DOHH2 (cell line): Measurements from ENCODE around the gene RAET1E.
A peak's percentile ranks its signal among the peaks of the same experiment; 100 is the strongest.

Source experiments
- CTCF ChIP-seq: fragments of 200-600 bp; sonication (generic); IDR thresholded peaks from one replicate; pipeline ENCODE4 v1.5.1; 2014; ENCODE audit warnings: antibody characterized with exemption, mild to moderate bottlenecking, low read depth, low read length; ENCODE audit not compliant: poor library complexity, severe bottlenecking
- EZH2phosphoT487 ChIP-seq: fragments of 200-600 bp; sonication (generic); IDR thresholded peaks from 2 replicates; pipeline ENCODE4 v1.6.1; 2017; ENCODE audit warnings: borderline replicate concordance, mild to moderate bottlenecking, antibody characterized with exemption, low read length, moderate library complexity, mixed read lengths

- peak; percentile 34 for TF ChIP-seq CTCF
- TF ChIP-seq EZH2phosphoT487 = no peak
Observed at GRCh38 chr6:149897855-149898744, at the start of gene RAET1E.
